Activated T-cell treated with anti-CD3 and anti-CD28 coated beads for 4 hours (primary cell): ENCODE measurements around the gene ETFB.
A peak's percentile ranks its signal among the peaks of the same experiment; 100 is the strongest.

ENCODE experiments used
- DNase-seq: peaks from one replicate; pipeline ENCODE4 v3.0.0-alpha.2; 2020

ETFB gene

GRCh38 chr19:51372649-51373504, 6.7 kb upstream of the ETFB start, which contains the start of gene NKG7:
TSS of gene NKG7 (minus strand) at chr19:51372654. CDS start at chr19:51372535, 119 bp downstream.
- peak; percentile 65 for DNase-seq

- DNase-seq: no peak
Measured at GRCh38 chr19:51372021-51372648, 5.9 kb upstream of the ETFB start.

- DNase-seq: no peak
Measured at GRCh38 chr19:51371186-51371690, 5.0 kb upstream of the ETFB start.

GRCh38 chr19:51370230-51370629, 4.0 kb upstream of the ETFB start:
- DNase-seq: no peak

GRCh38 chr19:51368366-51369282, 2.4 kb upstream of the ETFB start, which contains the start of gene CLDND2:
TSS of gene CLDND2 (minus strand) at chr19:51369003. CDS start at chr19:51368577, 426 bp downstream.
- no peak for DNase-seq

GRCh38 chr19:51367565-51368365, 1.6 kb upstream of the ETFB start:
- DNase-seq: peak; percentile 97

- DNase-seq: no peak
Measured at GRCh38 chr19:51367255-51367564, 1.0 kb upstream of the ETFB start.

- DNase-seq: peak; percentile 85
Measured at GRCh38 chr19:51366389-51367254, 434 bp upstream of the ETFB start.

- no peak for DNase-seq
Measured at GRCh38 chr19:51365211-51365964, 800 bp downstream of the ETFB start.

- no peak for DNase-seq
Measured at GRCh38 chr19:51364200-51365106, 1.7 kb downstream of the ETFB start.

GRCh38 chr19:51361239-51361638, 4.9 kb downstream of the ETFB start:
- no peak for DNase-seq

GRCh38 chr19:51359294-51359693, 6.9 kb downstream of the ETFB start:
- DNase-seq: no peak

GRCh38 chr19:51357952-51358351, 8.2 kb downstream of the ETFB start:
- DNase-seq: no peak

GRCh38 chr19:51356159-51356801, 9.9 kb downstream of the ETFB start:
- DNase-seq: no peak

GRCh38 chr19:51354742-51355148, 11.4 kb downstream of the ETFB start:
- DNase-seq: no peak

GRCh38 chr19:51354103-51354741, 12.0 kb downstream of the ETFB start:
- DNase-seq: no peak

GRCh38 chr19:51352783-51353360, 13.3 kb downstream of the ETFB start:
- DNase-seq: no peak
